HG03558 (cell line): ENCODE results near the gene P2RY4.
"Not testable (repeated sequence)": the region's sequence is repeated elsewhere in the genome, so short reads cannot be mapped to it uniquely, and the experiment has no call there.

Experiments
- ATAC-seq: cut with Tn5 transposase; IDR thresholded peaks from one replicate; pipeline ENCODE4 v1.9.1; 2021; ENCODE audit warnings: moderate number of reproducible peaks; ENCODE audit not compliant: unreplicated experiment; ENCODE audit errors: extremely low read depth

P2RY4 gene

GRCh38 chrX:70247252-70247651, 12.8 kb downstream of the P2RY4 start:
- no peak for ATAC-seq

- no peak for ATAC-seq
Measured at GRCh38 chrX:70244881-70245280, 15.1 kb downstream of the P2RY4 start.

- not testable (repeated sequence) for ATAC-seq
Measured at GRCh38 chrX:70243601-70244000, 16.4 kb downstream of the P2RY4 start.

GRCh38 chrX:70241501-70241900, 18.5 kb downstream of the P2RY4 start:
- no peak for ATAC-seq

- no peak for ATAC-seq
Measured at GRCh38 chrX:70240751-70241150, 19.3 kb downstream of the P2RY4 start.

- ATAC-seq: no peak
Measured at GRCh38 chrX:70234355-70234754, 25.6 kb downstream of the P2RY4 start, which contains the start of gene AWAT1. Gene AWAT1, plus strand, starts transcription at chrX:70234655. Its CDS starts 41 bp downstream, at chrX:70234696.

GRCh38 chrX:70231666-70232065, 28.3 kb downstream of the P2RY4 start:
- ATAC-seq: no peak

GRCh38 chrX:70226687-70227086, 33.3 kb downstream of the P2RY4 start:
- no peak for ATAC-seq

- ATAC-seq: no peak
Measured at GRCh38 chrX:70226048-70226447, 34.0 kb downstream of the P2RY4 start.

GRCh38 chrX:70219938-70220764, 39.9 kb downstream of the P2RY4 start:
- ATAC-seq: no peak

GRCh38 chrX:70209570-70209969, 50.4 kb downstream of the P2RY4 start:
- ATAC-seq: not testable (repeated sequence)

- no peak for ATAC-seq
Measured at GRCh38 chrX:70208479-70208878, 51.5 kb downstream of the P2RY4 start.
